Stomach smooth muscle (tissue), 2 donors: ENCODE results near the gene TRAF3.
"Not testable (repeated sequence)": the region's sequence is repeated elsewhere in the genome, so short reads cannot be mapped to it uniquely, and the experiment has no call there.

Experiments
- H3K27ac ChIP-seq: one replicate; pipeline ENCODE4 v1.7.0; 2013; ENCODE audit warnings: mild to moderate bottlenecking, low read length, inconsistent platforms
- H3K27me3 ChIP-seq, 2 donors: one replicate each; pipeline ENCODE4 v1.7.0; 2013; ENCODE audit warnings: low read length in 2 of 2; ENCODE audit not compliant: insufficient read depth in 2 of 2, control insufficient read depth in 1 of 2
- H3K36me3 ChIP-seq, 2 donors: one replicate each; pipeline ENCODE4 v1.7.0; 2013; ENCODE audit warnings: low read length in 2 of 2; ENCODE audit not compliant: control insufficient read depth in 2 of 2, insufficient read depth in 2 of 2
- H3K4me1 ChIP-seq: one replicate; pipeline ENCODE4 v1.7.0; 2013; ENCODE audit warnings: low read length; ENCODE audit not compliant: control insufficient read depth, insufficient read depth
- H3K4me3 ChIP-seq, 2 donors: one replicate each; pipeline ENCODE4 v1.7.0; 2013; ENCODE audit warnings: low read length in 2 of 2
- H3K9ac ChIP-seq, 2 donors: one replicate each; pipeline ENCODE4 v1.7.0; 2013; ENCODE audit warnings: low read length in 2 of 2, mild to moderate bottlenecking in 1 of 2
- H3K9me3 ChIP-seq, 2 donors: one replicate each; pipeline ENCODE4 v1.7.0; 2013; ENCODE audit warnings: low read length in 2 of 2; ENCODE audit not compliant: control insufficient read depth in 2 of 2
- donor health status: healthy.
- donor health status: Pancreatic carcinoma.

TRAF3 gene

GRCh38 chr14:102833341-102833740, 56.1 kb downstream of the TRAF3 start:
- no peaks in the 10 kb centered on the region for H3K9me3 ChIP-seq
- H3K4me3 ChIP-seq = no peak overlapping the region
- H3K27me3 ChIP-seq = no peaks in the 10 kb centered on the region
- H3K27ac ChIP-seq = no peak overlapping the region
- H3K9ac ChIP-seq = no peak overlapping the region
- H3K36me3 ChIP-seq = peaks cover 0 to 2% of the 10 kb centered on the region in 2 donors
- peaks cover 4% of the 10 kb centered on the region for H3K4me1 ChIP-seq

GRCh38 chr14:102833991-102834390, 56.7 kb downstream of the TRAF3 start:
- peaks cover 0 to 2% of the 10 kb centered on the region in 2 donors for H3K36me3 ChIP-seq
- no peak overlapping the region for H3K4me3 ChIP-seq

GRCh38 chr14:102835959-102836358, 58.7 kb downstream of the TRAF3 start:
- H3K36me3 ChIP-seq = peaks cover 0 to 2% of the 10 kb centered on the region in 2 donors
- no peak overlapping the region for H3K27ac ChIP-seq
- H3K27me3 ChIP-seq = no peaks in the 10 kb centered on the region
- H3K9ac ChIP-seq = no peak overlapping the region
- no peaks in the 10 kb centered on the region for H3K4me1 ChIP-seq
- H3K4me3 ChIP-seq = no peak overlapping the region
- no peaks in the 10 kb centered on the region for H3K9me3 ChIP-seq

More at GRCh38 chr14:102833991-102834390, 56.7 kb downstream of the TRAF3 start:
- Histone ChIP-seq H3K4me1 (peaks cover 4% of the 10 kb centered on the region), H3K9me3 (no peaks in the 10 kb centered on the region), H3K9ac (no peak overlapping the region), H3K27ac (no peak overlapping the region), H3K27me3 (no peaks in the 10 kb centered on the region)

- not testable (repeated sequence) for H3K9ac ChIP-seq
Measured at GRCh38 chr14:102837120-102837519, 59.9 kb downstream of the TRAF3 start.

GRCh38 chr14:102838501-102838900, 61.3 kb downstream of the TRAF3 start:
- no peak overlapping the region for H3K27ac ChIP-seq
- no peak overlapping the region for H3K4me3 ChIP-seq
- H3K9me3 ChIP-seq = no peaks in the 10 kb centered on the region
- H3K9ac ChIP-seq = no peak overlapping the region
- H3K4me1 ChIP-seq = no peaks in the 10 kb centered on the region
- no peaks in the 10 kb centered on the region for H3K27me3 ChIP-seq
- no peaks in the 10 kb centered on the region for H3K36me3 ChIP-seq

More at GRCh38 chr14:102837120-102837519, 59.9 kb downstream of the TRAF3 start:
- H3K4me1 ChIP-seq, H3K4me3 ChIP-seq, H3K36me3 ChIP-seq, H3K27ac ChIP-seq, H3K9me3 ChIP-seq, H3K27me3 ChIP-seq: not testable (repeated sequence)

GRCh38 chr14:102840115-102840514, 62.9 kb downstream of the TRAF3 start:
- Histone ChIP-seq H3K27me3 (no peaks in the 10 kb centered on the region), H3K4me1 (no peaks in the 10 kb centered on the region), H3K4me3 (no peak overlapping the region), H3K9ac (no peak overlapping the region), H3K27ac (no peak overlapping the region), H3K36me3 (no peaks in the 10 kb centered on the region), H3K9me3 (no peaks in the 10 kb centered on the region)

- H3K36me3 ChIP-seq = no peaks in the 10 kb centered on the region
- H3K9ac ChIP-seq = no peak overlapping the region
- no peak overlapping the region for H3K27ac ChIP-seq
- no peaks in the 10 kb centered on the region for H3K27me3 ChIP-seq
- no peaks in the 10 kb centered on the region for H3K4me1 ChIP-seq
- H3K9me3 ChIP-seq = no peaks in the 10 kb centered on the region
- H3K4me3 ChIP-seq = no peak overlapping the region
Measured at GRCh38 chr14:102840771-102841528, 63.7 kb downstream of the TRAF3 start.

GRCh38 chr14:102848830-102849525, 71.7 kb downstream of the TRAF3 start:
- Histone ChIP-seq H3K4me1 (peaks cover 4% of the 10 kb centered on the region), H3K4me3 (no peak overlapping the region), H3K27me3 (no peaks in the 10 kb centered on the region), H3K36me3 (no peaks in the 10 kb centered on the region), H3K9me3 (no peaks in the 10 kb centered on the region), H3K9ac (peak overlapping the region; percentile 18 to 22), H3K27ac (peak overlapping the region; percentile 12)

GRCh38 chr14:102849526-102850379, 72.5 kb downstream of the TRAF3 start:
- H3K9me3 ChIP-seq = no peaks in the 10 kb centered on the region
- H3K36me3 ChIP-seq = no peaks in the 10 kb centered on the region
- peak overlapping the region in 1 of 2 donors; percentile 44 for H3K9ac ChIP-seq
- peaks cover 4% of the 10 kb centered on the region for H3K4me1 ChIP-seq
- H3K4me3 ChIP-seq = peak overlapping the region; percentile 55 to 57
- no peaks in the 10 kb centered on the region for H3K27me3 ChIP-seq
- peak overlapping the region; percentile 12 for H3K27ac ChIP-seq

- H3K36me3 ChIP-seq = no peaks in the 10 kb centered on the region
- no peaks in the 10 kb centered on the region for H3K27me3 ChIP-seq
- peaks cover 4% of the 10 kb centered on the region for H3K4me1 ChIP-seq
- no peak overlapping the region for H3K9ac ChIP-seq
- H3K9me3 ChIP-seq = no peaks in the 10 kb centered on the region
- no peak overlapping the region for H3K4me3 ChIP-seq
- no peak overlapping the region for H3K27ac ChIP-seq
Measured at GRCh38 chr14:102853648-102854047, 76.4 kb downstream of the TRAF3 start.
